ENCODE data around the gene NDUFS7. TPM values are rescaled to one million over a fixed set of nuclear protein-coding genes. Genes with fewer than 3 reads are reported as not detected.

The NDUFS7 gene
- total and polyA plus RNA-seq, 12 donors: 4.7 to 286 (median 148) TPM

DNA sequence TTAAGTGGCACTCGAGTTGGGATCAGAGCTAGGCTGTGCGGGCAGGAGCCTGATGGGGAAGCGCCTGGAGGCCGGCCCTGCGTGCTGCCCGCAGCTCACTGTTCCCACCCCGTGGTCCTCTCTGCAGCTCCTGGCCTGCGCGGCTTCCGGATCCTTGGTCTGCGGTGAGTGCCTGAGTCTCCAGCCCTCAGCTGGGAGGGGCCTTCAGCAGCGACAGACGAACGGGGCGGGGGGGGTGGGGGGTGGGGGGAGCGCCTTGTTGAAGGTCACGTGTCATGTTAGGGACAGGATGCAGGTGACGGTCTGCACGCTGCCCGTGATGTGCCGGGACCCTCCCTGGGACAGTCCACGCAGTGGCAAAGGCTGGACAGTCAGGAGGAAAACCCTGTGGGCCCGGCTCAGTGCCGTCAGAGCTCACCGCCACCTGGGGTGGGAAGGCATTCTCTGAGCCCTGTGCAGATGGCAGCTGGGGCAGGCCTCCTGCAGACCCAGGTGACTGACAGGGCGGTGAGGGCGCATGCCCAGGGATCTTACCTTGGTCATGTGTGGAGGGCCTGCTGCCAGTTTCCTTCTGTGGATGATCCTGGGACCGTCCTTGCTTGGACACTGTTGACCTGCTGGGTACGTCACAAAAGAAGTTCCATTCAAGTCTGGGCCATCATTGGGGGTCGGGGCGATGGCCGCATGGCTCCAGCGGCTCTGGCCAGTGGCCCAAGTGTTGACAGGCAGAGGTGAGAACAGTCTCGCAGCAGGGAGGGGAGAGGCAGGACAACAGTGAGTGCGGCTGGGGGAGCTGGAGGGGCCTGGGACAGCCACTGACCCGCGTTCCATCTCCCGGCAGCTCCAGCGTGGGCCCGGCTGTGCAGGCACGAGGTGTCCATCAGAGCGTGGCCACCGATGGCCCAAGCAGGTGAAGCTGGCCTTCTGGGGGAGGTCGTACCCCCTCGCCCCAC, 4.3 kb downstream of the NDUFS7 start:
- TF ChIP-seq, protein P1, sequence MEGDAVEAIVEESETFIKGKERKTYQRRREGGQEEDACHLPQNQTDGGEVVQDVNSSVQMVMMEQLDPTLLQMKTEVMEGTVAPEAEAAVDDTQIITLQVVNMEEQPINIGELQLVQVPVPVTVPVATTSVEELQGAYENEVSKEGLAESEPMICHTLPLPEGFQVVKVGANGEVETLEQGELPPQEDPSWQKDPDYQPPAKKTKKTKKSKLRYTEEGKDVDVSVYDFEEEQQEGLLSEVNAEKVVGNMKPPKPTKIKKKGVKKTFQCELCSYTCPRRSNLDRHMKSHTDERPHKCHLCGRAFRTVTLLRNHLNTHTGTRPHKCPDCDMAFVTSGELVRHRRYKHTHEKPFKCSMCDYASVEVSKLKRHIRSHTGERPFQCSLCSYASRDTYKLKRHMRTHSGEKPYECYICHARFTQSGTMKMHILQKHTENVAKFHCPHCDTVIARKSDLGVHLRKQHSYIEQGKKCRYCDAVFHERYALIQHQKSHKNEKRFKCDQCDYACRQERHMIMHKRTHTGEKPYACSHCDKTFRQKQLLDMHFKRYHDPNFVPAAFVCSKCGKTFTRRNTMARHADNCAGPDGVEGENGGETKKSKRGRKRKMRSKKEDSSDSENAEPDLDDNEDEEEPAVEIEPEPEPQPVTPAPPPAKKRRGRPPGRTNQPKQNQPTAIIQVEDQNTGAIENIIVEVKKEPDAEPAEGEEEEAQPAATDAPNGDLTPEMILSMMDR (IDR thresholded peaks at IDR 0.05): no peak
- TF ChIP-seq POLR2A (IDR thresholded peaks at IDR 0.05): no peak
- WGBS, 4 donors: 82 to 89% (median 85%) methylated on average over 25 to 45 of the region's 45 CpGs
- intact Hi-C loops (cut with DNase I): loop anchor here in 1 of 2 donors (10.0 kb wide), 1 partner anchor 103 kb away; the partner anchor contains the start of gene EFNA2
- Histone ChIP-seq H3K9me3 (replicated peaks in 1 of 3) (no peaks in the 10 kb centered on the region), H3K4me3 (no peak overlapping the region), H3K36me3 (replicated peaks in 1 of 2) (peaks cover 0 to 43% of the 10 kb centered on the region in 2 donors), H3K27ac (no peak overlapping the region), H3K27me3 (no peaks in the 10 kb centered on the region), H3K4me1 (replicated peaks in 1 of 2) (peaks cover 17 to 21% of the 10 kb centered on the region in 2 donors)
- no peak for DNase-seq

DNA sequence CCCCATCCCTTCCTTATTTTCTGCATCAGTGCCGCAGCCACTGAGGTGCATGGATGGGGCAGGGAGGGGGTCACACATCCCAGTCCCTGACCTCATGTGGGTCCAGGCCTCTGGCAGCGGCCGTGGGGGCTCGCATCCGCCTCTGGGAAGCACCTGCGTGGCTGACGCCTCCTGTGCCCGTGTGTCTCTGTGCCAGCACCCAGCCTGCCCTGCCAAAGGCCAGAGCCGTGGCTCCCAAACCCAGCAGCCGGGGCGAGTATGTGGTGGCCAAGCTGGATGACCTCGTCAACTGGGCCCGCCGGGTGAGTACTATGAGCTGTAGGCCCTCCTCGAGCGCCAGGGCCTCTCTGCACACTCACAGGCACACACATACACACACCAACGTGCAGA, 4.9 kb downstream of the NDUFS7 start:
- no peak for DNase-seq
- H3K4me3 ChIP-seq: no peak overlapping the region
- WGBS, 4 donors: 83 to 92% (median 91%) methylated on average over 5 to 17 of the region's 17 CpGs
- TF ChIP-seq POLR2A (IDR thresholded peaks at IDR 0.05): no peak
- TF ChIP-seq, protein P1 (IDR thresholded peaks at IDR 0.05): no peak
- H3K27me3 ChIP-seq: no peaks in the 10 kb centered on the region
- H3K4me1 ChIP-seq (replicated peaks in 1 of 2): peaks cover 17 to 21% of the 10 kb centered on the region in 2 donors
- peaks cover 0 to 50% of the 10 kb centered on the region in 2 donors for H3K36me3 ChIP-seq (replicated peaks in 1 of 2)
- H3K9me3 ChIP-seq (replicated peaks in 1 of 3): no peaks in the 10 kb centered on the region
- intact Hi-C loops (cut with DNase I): loop anchor here in 1 of 2 donors (10.0 kb wide), 1 partner anchor 104 kb away; the partner anchor contains the start of gene EFNA2
- H3K27ac ChIP-seq: no peak overlapping the region

DNA sequence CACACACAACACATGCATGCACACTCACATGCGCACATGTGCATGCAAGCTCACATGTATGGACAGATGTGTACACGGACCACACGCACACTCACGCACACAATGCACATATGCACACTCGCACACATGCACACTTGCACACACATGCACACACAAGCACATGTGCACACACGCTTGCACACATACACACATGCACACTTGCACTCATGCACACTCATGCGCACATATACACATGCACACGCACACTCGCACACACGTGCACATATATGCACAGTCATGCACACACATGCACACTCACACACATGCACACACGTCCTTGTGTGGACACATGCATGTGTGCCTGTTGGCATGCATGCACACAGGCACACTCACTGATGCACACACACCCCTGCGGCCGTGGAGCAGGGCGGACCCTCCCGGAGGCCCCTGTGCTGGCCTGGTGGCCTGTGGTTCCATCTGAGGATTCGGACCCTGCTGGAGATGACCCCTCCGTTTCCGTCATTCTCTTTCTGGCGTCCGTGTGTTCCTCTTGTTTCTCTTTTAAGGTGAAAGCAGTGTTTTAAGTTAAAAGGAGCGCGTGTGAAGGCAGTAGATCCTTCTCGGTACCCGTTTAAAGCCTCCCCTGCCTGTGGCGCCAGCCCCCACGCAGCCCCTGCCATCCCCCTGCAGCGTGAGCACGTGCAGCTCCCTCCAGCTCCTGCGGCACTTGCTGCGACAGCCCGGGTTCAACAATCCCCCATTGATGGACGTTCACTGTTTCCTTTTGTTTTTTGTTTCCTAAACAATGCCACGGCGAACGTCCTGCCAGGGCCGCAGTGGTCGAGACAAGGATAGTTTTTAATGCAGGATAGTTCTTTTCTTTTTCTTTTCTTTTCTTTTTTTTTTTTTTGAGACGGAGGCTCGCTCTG, 5.6 kb downstream of the NDUFS7 start:
- whole genome bisulfite sequencing, 4 donors: 90 to 92% (median 91%) methylated on average over 36 to 39 of the region's 39 CpGs
- TF ChIP-seq, protein P1 (IDR thresholded peaks at IDR 0.05): no peak
- no peak for TF ChIP-seq POLR2A (IDR thresholded peaks at IDR 0.05)
- Histone ChIP-seq H3K36me3 (replicated peaks in 1 of 2) (peaks cover 0 to 51% of the 10 kb centered on the region in 2 donors), H3K27ac (no peak overlapping the region), H3K4me1 (replicated peaks in 1 of 2) (peaks cover 15 to 20% of the 10 kb centered on the region in 2 donors), H3K27me3 (no peaks in the 10 kb centered on the region), H3K9me3 (replicated peaks in 1 of 3) (no peaks in the 10 kb centered on the region), H3K4me3 (no peak overlapping the region)
- intact Hi-C loops (cut with DNase I): loop anchor here in 1 of 2 donors (10.0 kb wide), 1 partner anchor 104 kb away; the partner anchor contains the start of gene EFNA2
- no peak for DNase-seq
